T-helper 1 cell treated with Interleukin-12 subunit alpha and Interleukin-12 subunit beta and Interleukin-4 antibody, amounts not matched to agents 30 ng/mL and 1 ng/mL, for 36 hours (primary cell): ENCODE measurements around the gene THSD4. TPM values are rescaled to one million over a fixed set of nuclear protein-coding genes. Genes with fewer than 3 reads are reported as not detected.
"Not testable (repeated sequence)": the region's sequence is repeated elsewhere in the genome, so short reads cannot be mapped to it uniquely, and the experiment has no call there.

ENCODE experiments used
- intact Hi-C: fragments of 100-400 bp; cut with micrococcal nuclease; formaldehyde crosslinking; loops from one replicate; pipeline ENCODE4 v1.15.1; 2024
- total RNA-seq: library from RNA; stranded (reverse); gene quantifications from 2 replicates; pipeline ENCODE4 v1.2.3, GENCODE V29; 2022

THSD4 gene
- total RNA-seq, 1 donor from 2014 or later, result not detected

GRCh38 chr15:71375934-71376333 lies 260.7 kb downstream of the THSD4 start:
- intact Hi-C loops, result no loop called here

- intact Hi-C loops, result no loop called here
Measured at GRCh38 chr15:71379893-71380292, 264.6 kb downstream of the THSD4 start.

DNA sequence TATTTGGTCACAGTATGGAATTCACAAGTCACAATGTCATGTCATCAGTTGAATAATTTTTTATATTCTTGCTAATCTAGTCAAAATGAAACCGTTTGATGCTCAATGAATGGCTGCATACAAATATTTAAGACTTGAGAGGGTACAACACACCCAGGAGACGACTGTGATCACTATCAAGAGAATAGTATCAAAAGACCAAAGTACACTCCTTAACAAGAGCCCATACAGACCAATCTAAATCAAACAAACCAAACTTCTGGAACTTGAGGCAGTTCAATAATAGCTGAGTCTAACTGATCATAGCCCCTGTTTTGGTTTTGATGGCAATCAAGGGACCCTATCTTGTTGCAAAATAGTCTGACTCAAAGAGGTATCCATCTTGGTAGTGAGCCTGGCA lies 265.1 kb downstream of the THSD4 start:
- intact Hi-C loops, result no loop called here

- intact Hi-C loops, result no loop called here
Measured at GRCh38 chr15:71384501-71384900, 269.2 kb downstream of the THSD4 start.

GRCh38 chr15:71385026-71385425 lies 269.8 kb downstream of the THSD4 start:
- intact Hi-C loops, result no loop called here

DNA sequence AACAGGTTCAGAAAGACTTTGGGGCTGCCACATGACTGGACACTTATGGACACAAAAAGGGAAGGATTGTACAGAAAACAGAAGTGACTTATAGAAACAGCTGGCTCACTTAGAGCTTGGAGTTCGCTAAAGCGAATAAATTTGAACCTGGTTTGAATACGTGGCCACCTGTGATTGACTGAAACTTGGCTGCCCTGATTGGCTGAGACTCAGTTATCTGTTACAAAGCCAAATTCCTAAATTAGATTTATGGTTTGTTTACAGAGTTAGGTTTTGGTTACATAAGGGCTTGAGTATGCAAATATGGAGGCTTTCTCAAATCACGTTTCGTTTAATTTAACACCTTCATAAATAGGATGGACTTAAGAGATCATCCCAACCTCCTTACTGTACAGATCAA lies 270.2 kb downstream of the THSD4 start:
- intact Hi-C loops, result no loop called here

- intact Hi-C loops, result loop anchor here (1.0 kb wide), 1 partner anchor 54 kb away; no protein-coding TSS in a partner anchor
Measured at GRCh38 chr15:71386005-71386404, 270.7 kb downstream of the THSD4 start.

GRCh38 chr15:71386448-71387236 lies 271.4 kb downstream of the THSD4 start:
- intact Hi-C loops, result loop anchor here (1.0 kb wide), 1 partner anchor 54 kb away; no protein-coding TSS in a partner anchor

DNA sequence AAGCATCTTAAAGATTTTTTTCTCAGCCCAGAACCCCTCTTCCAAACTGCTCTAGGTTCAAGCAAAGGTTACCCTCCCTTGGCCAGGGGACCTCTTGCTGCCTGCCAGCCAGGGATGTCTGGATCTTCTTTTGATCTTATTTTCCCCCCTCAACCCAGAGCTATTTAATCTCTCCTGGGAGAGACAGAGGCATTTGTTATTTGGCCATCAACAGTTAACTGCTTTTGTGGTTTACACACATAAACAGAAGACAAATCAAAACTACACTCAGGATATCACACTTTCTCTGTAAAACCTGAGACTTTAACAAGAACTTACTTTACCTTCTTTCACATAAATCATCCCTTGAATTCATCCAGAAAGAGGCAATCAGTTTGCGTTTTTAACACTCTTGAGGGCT lies 272.5 kb downstream of the THSD4 start:
- intact Hi-C loops, result no loop called here

DNA sequence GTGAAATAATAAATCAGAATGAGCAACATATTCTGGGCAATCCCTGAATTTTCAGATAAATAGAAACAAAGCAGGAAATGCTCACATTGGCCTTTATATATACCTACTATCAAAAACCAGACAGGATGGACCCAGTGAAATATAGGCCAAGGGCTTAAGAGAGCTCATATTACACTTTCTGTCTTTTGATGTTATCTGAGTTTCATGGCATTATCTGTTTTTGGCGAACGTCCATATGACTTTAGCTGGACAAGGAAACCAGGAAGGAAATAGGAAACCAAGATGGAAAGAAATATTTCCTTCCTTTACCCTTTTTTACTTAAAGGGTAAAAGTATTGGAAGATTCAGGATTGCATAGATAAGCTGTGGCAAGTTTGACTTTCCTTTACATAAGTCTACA lies 274.8 kb downstream of the THSD4 start:
- intact Hi-C loops, result no loop called here

DNA sequence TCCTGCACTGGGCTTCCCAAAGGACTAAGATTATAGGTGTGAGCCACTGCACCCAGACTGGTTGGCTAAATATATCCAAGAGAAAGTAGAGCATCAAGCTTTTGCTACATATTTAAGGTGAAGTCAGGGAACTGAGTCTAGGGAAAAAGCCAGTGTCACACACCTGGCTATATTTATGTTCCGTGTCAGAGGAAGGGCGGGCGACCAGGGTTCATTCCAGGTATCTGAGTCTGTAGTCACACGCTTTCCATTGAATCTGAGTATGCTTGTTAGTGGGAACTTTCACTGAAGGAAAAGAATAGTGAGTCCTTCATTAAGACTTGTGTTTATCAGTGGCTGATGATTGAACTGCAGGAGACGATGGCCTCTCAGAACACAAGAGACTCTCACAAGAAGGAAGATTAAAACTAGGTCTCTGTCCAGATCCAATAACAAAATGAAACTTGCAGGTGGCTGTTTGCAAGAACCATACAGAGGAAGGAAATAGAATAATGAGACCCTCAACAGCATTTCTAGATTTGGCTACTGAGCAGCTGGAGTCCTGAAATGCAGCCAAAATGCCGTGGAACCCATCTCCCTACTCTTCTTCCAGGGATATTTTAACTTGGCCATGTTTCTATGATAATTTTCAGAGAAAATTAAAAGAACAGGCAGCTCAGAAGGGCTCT lies 276.3 kb downstream of the THSD4 start:
- intact Hi-C loops, result no loop called here

- intact Hi-C loops, result no loop called here
Measured at GRCh38 chr15:71392861-71393283, 277.6 kb downstream of the THSD4 start.

DNA sequence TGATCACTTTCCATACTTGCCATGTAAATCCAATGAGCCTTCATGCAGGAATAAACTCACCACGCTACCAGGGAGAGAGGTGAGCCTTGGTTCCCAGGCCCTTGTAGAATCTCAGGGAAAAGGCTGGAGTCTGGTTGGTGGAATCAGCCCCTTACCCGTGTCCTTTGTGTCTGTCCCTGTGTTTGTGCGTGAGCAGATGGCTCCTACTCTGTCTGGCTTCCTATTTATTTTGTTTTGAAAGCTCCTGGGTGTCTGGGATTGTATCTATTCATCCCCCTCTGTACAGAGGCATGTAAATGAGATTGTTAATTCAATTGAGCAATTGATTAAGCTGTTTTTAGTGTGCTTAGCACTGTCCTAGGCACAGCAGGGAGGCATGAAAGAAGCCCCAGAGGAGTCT lies 278.1 kb downstream of the THSD4 start:
- intact Hi-C loops, result no loop called here

DNA sequence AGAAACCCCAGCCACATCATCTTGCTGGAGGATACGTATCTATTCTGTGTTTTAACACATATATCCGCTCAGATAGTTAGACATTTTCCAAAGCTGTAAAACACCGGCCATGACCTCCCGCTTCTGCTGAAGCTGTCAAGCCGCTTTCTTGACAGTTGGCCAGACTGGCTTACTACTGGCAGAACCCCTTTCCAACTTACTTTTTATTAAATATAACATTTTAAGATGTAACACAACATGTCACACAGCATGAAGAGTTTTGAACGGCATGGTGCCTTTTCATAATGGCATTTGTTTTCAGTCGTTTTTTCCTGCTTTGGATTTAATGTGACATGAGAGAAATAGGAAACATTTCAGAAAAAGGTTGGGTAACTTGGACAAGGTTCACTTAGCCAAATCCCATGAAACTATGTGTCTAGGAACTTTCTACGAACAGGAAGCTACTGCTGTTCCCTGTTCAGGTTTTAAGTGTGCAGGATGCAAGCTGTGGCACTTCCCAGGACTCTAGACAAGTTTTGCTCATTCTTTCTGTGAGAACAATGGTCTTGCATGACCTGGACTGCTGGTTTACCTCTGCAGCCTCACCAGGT lies 281.4 kb downstream of the THSD4 start:
- intact Hi-C loops, result no loop called here

- intact Hi-C loops, result no loop called here
Measured at GRCh38 chr15:71397377-71397776, 282.1 kb downstream of the THSD4 start.

DNA sequence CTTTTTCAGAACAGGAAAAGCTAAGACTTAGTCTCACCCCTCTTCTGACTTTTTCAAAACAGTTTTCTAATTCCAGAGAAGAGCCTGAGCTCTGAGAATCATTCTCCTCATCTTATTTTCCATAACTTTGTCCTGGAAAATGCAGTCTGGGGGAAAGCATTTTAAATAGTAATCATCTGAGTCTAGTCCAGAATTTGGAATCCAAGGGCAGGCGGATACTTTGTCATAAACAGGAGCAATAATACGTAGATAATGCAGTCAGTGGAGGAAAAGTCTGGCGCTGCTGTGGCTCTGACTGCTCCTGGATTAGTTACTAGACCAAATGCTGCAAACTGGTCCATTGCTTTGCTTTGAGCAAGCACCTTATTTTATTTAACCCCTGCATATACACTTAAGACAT lies 285.0 kb downstream of the THSD4 start:
- intact Hi-C loops, result no loop called here

DNA sequence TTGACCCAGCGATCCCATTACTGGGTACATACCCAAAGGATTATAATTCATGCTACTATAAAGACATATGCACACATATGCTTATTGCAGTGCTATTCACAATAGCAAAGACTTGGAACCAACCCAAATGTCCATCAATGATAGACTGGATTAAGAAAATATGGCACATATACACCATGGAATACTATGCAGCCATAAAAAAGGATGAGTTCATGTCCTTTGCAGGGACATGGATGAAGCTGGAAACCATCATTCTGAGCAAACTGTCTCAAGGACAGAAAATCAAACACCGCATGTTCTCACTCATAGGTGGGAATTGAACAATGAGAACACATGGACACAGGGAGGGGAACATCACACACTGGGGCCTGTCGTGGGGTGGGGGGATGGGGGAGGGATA lies 286.5 kb downstream of the THSD4 start:
- intact Hi-C loops, result not testable (repeated sequence)

GRCh38 chr15:71409541-71409940 lies 294.3 kb downstream of the THSD4 start:
- intact Hi-C loops, result no loop called here

DNA sequence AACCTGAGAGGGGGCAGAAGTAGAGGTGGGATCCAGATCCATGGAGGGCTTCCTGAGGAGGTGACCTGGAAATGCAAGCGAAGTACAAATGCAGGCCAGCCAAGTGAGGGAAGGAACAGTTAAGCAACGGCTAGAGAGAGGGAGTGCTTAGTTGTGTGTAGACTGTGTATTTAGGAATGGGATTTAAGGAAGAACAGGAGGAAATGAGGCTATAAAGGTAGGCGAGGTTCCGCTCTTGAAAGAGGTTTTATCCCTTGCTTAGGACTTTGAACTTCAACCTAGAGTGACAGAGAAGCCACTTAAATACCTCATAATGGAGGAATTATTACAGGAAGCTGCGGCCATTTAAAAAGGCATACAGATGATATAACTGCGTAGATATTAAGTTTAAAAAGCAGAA lies 295.1 kb downstream of the THSD4 start:
- intact Hi-C loops, result no loop called here

GRCh38 chr15:71411538-71412482 lies 296.5 kb downstream of the THSD4 start:
- intact Hi-C loops, result no loop called here

DNA sequence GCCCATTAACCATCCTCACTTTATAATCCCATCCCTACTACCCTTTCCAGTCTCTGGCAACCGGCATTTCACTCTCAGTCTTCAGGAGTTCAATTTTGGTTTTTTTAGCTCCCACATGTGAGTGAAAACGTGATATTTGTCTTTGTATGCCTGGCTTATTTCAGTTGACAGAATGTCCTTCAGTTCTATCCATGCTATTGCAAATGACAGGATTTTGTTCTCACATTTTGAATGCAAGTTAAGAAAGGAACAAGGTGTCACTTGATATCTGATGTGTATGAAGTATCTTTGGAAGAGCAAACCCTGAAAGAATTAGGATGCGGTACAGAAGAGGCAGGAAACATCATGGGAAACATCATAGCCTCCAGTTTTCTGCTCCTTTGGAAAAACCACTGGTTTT lies 298.1 kb downstream of the THSD4 start:
- intact Hi-C loops, result no loop called here
